ENCODE measurements around the gene TRPM8.

DNA sequence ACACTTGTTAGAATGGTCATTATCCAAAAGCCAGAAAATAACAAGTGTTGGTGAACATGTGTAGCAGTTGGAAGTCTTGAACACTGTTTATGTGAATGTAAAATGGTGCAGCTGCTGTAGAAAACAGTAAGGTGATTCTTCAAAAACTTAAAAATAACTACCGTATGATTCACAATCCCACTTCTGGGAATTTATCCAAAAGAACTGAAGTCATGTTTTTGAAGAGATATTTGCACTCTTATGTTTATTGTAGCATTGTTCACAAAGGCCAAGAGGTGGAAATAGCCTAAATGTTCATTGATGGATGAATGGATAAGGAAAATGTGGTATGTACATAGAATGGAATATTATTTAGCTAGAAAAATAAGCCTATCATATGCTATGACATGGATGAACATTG is 127.0 kb downstream of the TRPM8 start:
- TF ChIP-seq, protein P1, sequence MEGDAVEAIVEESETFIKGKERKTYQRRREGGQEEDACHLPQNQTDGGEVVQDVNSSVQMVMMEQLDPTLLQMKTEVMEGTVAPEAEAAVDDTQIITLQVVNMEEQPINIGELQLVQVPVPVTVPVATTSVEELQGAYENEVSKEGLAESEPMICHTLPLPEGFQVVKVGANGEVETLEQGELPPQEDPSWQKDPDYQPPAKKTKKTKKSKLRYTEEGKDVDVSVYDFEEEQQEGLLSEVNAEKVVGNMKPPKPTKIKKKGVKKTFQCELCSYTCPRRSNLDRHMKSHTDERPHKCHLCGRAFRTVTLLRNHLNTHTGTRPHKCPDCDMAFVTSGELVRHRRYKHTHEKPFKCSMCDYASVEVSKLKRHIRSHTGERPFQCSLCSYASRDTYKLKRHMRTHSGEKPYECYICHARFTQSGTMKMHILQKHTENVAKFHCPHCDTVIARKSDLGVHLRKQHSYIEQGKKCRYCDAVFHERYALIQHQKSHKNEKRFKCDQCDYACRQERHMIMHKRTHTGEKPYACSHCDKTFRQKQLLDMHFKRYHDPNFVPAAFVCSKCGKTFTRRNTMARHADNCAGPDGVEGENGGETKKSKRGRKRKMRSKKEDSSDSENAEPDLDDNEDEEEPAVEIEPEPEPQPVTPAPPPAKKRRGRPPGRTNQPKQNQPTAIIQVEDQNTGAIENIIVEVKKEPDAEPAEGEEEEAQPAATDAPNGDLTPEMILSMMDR (CRISPR knock-in tag; IDR thresholded peaks at IDR 0.05) = no peak
- TF ChIP-seq SIN3A (IDR thresholded peaks at IDR 0.05; ENCODE audit: borderline replicate concordance, low read depth, low read length) = no peak
- TF ChIP-seq EP300 (IDR thresholded peaks at IDR 0.05; ENCODE audit: low read depth in 2 of 2, low read length in 2 of 2) = no peak
- no peak for TF ChIP-seq EP300 (CRISPR knock-in tag; IDR thresholded peaks at IDR 0.05; ENCODE audit: borderline replicate concordance)
- TF ChIP-seq HMG20B (CRISPR knock-in tag; conservative IDR thresholded peaks at IDR 0.05) = no peak
- TF ChIP-seq ZNF205 (CRISPR knock-in tag; IDR thresholded peaks at IDR 0.05) = no peak
- no peak for TF ChIP-seq CHD2 (IDR thresholded peaks at IDR 0.05; ENCODE audit: low read depth, low read length)
